GM18502 (cell line): ENCODE results near the gene P2RY6.

Experiments
- ATAC-seq: cut with Tn5 transposase; IDR thresholded peaks from one replicate; pipeline ENCODE4 v1.9.1; 2021; ENCODE audit warnings: mild to moderate bottlenecking; ENCODE audit not compliant: unreplicated experiment, poor library complexity

Gene P2RY6

DNA sequence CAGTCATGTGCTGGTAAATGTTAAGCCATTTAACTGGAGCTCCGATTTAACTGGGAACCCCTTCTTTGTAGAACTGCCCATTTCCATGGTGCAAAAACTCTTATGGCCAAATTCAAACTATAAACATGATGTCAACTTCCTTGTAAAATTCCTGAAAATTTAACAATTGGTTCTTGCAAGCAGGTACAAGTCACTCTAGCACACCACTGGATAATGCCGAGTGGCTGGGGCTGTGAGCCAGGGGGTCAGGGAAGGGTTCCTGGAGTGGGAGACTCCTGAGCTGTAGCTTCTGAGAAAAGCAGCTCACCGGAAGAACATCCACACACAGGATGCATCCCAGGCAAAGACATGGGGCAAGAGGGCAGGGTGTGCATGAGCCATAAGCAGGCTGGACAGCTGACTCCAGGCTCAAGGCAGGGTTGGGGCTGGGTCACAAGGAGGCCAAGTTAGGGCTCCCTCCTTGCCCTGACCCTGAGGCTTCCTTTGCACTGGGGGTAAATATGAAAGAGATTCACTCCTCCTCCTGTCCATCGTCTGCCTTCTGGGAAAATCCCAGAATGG lies 35.9 kb upstream of the P2RY6 start:
- no peak for ATAC-seq

- no peak for ATAC-seq
These were observed 35.3 kb upstream of the P2RY6 start for GRCh38 chr11:73236854-73237253.

- ATAC-seq, result no peak
These were observed 34.5 kb upstream of the P2RY6 start for GRCh38 chr11:73237471-73238290.

GRCh38 chr11:73239111-73239521 lies 33.0 kb upstream of the P2RY6 start:
- ATAC-seq, result no peak

- no peak for ATAC-seq
These were observed 32.5 kb upstream of the P2RY6 start for GRCh38 chr11:73239571-73240189.

DNA sequence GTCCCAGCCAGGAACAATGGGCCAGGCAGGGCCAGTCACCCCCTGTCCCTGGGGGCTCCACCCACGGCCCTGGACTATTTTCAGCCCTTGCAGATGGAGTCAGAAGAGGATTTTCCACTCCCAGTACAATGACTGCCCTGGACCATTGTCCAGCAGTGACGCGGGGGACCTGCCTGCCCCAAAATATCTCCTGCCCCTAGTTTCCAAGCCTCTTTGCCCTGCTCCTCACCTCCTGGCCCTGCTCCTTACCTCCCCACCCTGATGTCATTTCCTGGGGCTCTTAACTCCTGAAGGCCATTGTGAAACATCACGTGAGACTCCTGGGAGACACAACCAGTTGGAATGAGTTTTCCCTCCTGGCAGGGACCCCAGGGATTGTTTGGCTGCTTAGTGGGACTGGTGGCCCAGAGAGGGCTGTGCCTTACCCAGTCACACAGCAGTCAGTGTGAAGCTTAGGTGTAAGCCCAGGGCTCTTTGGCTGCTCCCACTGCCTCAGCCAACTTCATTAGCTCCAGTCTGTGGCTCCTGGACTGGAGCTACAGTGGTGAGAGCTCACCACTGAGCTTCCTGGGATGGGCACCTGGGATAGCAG lies 31.9 kb upstream of the P2RY6 start:
- ATAC-seq, result no peak

GRCh38 chr11:73241300-73241699 lies 30.8 kb upstream of the P2RY6 start:
- no peak for ATAC-seq

DNA sequence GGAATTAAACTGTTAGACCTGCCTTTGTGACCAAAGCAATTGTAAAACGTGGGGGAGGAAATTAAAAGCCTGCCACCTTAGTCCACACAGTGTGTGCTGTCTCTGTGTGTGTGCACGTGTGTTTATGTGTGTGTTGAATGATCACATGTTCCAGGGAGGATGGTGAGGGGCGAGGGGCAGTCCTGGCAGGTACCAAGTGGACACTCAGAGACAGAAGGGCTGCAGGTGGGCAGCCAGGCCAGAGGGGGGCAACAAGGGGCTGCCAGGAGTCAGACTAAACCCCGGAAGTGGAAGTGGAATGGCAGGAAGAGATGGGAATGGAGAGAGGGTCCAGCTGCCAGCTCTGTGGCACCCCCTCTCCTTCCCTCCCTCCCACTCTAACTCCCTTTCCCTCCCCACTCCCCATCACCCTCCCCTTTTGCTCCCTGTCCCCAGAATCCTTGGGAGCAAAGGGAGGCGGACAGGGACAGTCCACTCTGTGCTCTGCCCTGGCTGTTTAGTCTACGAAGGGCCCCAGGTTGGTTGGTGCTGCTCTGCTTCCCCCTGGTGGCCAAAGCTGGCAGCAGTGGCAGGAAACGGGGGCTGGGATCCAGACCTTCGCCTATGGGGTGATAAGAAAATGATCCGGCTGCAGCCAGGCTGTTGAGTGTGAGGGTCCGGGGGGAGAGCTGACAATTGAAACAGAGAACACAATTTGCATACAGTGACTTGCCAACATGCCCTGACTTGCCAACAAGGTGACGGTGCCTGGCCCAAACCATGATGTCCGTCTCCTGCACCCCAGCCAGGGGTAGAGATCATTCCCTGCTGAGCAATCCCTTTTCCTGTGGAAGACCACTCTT lies 29.7 kb upstream of the P2RY6 start:
- ATAC-seq, result no peak

DNA sequence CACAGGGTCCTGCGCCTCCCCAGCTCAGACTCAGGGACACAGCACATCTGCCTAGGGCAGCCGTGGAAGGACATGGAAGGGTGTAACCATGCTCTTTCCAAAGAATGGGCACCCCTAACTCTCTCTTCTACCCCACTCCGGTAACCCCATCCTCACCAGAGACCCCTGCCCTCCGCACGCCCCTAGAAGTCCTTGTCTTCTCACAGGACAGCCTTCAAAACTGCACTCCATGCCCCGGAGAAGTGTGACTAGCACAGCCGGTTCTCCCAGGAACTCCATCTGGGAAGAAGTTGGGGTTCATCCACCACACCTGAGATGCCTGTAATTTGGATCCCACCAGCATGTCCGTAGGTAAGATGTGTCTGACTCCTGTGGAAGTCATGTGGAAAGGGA lies 29.0 kb upstream of the P2RY6 start:
- no peak for ATAC-seq

DNA sequence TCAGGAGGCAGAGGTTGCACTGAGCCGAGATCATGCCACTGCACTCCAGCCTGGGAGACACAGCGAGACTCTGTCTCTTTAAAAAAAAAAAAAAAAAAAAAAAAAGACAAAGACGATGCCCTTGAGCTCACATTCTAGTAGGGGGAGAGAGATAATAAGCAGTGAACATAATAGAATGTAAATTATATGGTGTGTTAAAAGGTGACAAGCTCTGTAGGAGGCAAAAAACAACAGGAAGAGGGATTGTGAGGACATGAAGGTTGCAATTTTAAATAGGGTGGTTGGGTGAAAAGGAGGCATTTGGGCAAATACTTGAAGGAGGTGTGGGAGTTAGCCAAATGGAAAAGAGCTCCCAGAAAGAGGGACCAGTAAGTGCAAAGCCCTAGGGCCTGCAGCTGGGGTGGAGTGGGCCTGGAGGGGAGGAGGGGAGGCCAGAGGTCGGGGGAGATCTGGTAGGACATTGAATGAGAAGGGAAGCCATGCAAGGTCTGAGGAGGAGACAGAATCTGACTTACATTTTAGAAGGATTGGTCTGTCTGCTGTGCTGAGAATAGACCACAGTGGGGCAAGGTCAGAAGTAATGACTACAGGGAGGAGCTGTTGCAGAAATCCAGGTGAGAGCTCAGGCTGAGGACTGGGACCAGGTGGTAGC lies 27.4 kb upstream of the P2RY6 start:
- ATAC-seq, result no peak

DNA sequence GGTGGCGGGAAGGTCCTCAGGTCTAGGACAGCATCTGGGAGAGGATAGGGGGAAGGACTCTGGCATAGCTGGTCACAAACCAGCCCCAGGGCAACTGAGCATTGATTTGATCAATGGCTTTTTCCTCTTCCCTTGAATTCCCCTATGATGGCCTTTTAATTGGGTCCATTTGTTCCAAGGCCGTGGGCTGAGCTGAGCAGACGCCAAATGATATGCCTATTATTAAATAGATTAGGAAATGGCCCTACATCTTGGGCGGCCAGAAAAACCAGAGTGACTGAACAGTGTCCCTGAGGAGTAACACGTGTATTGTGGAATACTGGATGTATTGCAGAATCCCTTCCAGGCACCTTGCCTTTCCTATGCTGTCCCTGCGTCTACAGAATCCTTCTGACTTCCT lies 26.7 kb upstream of the P2RY6 start:
- ATAC-seq, result no peak

GRCh38 chr11:73246303-73246702 lies 25.8 kb upstream of the P2RY6 start:
- no peak for ATAC-seq

DNA sequence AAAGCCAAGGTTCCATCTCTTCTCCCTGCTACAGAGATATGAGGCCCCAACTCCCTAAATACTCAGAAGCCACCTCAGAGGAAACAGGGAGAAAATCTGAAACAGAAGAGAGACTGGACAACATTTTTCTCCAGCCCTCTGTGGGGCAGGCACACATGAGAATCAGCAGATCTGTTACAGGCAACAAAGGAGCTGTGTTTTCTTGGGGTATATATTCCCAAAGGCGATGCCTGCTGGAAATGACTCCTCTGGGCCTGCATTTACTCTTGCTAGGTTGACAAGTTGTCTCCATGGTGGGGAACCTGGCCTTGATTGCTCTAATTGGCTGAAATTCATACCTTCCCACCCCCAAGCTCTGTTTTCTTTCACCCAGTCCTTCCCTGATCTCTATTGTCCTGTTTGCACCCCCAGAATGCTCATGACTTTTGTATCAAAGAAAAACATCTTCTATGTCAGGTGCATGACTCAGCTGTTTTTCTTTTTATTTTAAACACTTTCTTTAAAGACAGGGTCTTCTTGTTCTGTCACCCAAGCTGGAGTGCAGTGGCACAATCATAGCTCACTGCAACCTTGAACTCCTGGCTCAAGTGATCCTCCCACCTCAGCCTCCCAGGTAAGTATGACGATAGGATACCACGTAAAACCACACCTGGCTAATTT lies 23.5 kb upstream of the P2RY6 start:
- ATAC-seq, result no peak

GRCh38 chr11:73249304-73249703 lies 22.8 kb upstream of the P2RY6 start:
- no peak for ATAC-seq

- no peak for ATAC-seq
These were observed 22.0 kb upstream of the P2RY6 start for GRCh38 chr11:73249853-73250783.

- no peak for ATAC-seq
These were observed 19.5 kb upstream of the P2RY6 start for GRCh38 chr11:73252577-73253191.

DNA sequence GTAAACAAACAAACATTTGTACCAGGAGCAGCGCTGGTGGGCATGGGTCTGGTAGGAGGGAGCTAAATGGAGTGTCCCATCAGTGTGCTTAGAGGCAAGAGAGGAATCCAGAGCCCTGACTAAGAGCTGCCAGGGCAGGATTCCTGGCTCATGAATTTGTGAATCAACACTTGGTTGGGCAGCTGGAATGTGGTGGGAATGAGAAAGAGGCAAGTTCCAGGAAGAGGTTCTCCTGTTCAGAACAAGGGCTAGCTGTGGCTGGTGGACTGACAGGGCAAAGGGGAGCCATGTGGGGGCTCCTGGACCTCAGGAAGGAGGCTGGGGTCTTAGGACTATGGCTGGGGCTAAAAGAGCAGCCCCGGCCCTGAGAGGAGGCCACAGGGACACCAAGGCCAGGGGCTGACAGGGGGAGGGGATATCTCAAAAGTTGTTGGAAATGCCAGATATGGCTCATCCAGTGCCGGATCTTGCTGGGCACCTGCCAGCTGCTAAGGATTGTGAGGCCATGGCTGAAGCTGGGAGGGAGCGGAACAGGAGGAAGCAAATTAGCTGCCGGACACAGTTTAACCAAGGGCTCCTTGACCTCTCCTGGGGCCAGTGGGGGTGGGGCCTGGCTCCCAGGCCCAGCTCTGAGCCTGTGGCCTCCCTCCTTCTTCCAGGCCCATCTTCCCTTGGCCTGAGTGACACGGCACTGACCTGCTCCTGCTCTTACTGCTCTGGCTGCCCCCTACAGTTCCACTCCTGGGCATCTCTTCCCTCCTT lies 14.6 kb upstream of the P2RY6 start:
- ATAC-seq, result no peak
